HG03342 (cell line): ENCODE data around the gene PLXNA4.

Experiments
- ATAC-seq: cut with Tn5 transposase; IDR thresholded peaks from one replicate; pipeline ENCODE4 v1.9.1; 2021; ENCODE audit warnings: mild to moderate bottlenecking, moderate library complexity; ENCODE audit not compliant: unreplicated experiment

PLXNA4 gene

DNA sequence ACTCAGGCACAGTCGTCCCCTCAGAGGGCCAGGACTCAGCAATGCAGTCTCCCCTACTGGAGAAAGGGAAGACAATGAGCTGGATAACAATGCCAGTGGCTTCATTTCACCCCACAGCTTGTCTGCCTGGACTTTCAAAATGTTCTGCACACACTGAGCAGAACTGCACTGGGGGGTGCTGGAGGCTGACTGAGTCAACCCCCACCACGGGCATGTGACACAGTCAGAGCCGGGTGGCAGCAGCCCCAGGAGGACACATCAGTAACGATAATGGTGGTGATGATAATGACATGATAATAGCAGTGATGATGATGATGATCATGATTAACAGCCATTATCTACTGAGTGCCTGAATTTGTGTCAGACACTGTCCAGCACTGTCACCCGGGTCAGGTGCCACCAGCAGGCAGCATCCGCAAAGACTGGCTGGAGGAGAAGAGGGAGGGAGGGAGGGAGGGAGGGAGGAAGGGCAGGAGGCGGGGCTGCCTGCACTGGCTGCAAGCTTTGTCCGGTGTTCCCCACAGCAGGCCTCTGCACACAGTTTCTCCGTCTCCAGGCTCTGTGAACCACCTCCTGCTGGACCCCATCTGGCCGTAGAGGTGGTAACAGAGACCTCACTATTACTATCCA lies 67.4 kb downstream of the PLXNA4 start:
- ATAC-seq, result no peak

DNA sequence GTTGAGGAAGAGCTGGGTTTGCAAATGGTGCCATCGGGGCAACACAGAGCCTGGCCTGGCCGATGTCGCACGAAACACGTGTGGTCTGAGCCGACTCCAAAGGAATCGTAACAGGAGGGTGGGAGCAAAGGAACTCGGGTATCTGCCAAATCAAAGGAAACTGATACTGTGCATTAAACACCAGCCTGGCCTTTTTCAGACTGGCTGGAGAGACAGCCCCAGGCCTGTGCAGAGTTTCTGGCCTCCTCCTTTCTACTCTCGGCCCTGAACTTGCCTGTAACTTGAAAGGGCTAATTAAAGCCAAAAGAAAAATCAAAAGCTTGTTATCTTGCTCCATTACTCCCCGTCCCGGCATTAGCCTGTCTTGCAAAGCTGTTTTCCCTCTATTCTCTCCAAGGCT lies 71.4 kb downstream of the PLXNA4 start:
- ATAC-seq, result no peak

DNA sequence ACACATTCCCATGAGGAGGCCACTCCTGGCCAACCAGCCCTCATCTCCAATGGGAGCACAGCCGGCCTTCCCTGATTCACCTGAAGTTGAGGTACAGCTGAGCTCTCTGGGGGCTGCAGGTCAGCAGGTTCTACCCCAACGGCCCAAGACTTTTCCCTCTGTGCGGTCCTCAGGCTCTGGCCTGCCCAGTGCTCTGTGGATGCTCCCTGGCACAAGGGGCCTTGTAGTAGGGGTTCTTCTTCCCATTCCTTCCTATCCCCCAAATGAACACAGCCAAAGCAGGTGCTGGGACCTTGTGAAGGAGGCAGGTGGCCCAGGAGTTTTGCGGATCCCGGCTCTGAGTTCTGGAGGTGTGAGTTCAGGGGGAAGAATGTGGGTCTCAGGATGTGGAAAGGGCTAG lies 72.2 kb downstream of the PLXNA4 start:
- no peak for ATAC-seq

DNA sequence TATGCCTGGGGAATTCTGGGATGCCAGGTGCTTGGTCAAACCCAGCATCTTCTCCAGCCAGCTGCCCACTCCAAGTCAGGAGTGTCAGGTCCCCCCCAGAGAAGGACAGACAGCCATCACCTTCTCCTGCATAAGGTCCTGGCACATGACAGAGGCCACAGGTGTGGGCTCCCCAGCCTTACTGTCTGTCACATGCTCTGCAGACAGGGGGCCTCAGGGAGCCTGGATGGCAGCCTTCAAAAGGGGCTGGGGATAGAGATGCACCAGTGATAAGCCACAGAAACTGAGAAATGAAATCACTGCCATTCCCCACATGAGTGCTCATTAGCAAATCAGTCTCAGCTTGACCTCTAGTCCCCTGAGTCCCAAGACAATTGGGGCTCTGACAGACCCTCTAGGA lies 72.9 kb downstream of the PLXNA4 start:
- ATAC-seq, result no peak

DNA sequence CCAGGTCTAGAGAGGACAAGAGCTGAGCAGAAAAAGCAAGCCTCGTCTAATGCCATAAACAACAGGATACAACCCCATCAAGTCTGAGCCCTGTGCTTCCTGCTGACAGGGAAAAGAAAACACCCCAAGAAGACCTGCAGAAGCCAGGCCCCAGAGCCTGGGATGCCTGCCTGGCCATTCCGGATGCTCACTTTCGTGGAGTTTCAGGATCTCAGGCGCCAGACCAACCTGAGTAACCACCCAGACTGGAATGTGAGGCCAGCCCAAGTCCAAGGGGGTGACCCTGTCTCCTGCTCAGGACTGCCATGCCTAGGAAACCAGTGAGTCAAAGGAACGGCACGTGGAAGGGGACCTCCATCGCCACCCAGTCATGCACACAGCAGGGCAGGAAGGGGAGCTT lies 74.3 kb downstream of the PLXNA4 start:
- no peak for ATAC-seq

DNA sequence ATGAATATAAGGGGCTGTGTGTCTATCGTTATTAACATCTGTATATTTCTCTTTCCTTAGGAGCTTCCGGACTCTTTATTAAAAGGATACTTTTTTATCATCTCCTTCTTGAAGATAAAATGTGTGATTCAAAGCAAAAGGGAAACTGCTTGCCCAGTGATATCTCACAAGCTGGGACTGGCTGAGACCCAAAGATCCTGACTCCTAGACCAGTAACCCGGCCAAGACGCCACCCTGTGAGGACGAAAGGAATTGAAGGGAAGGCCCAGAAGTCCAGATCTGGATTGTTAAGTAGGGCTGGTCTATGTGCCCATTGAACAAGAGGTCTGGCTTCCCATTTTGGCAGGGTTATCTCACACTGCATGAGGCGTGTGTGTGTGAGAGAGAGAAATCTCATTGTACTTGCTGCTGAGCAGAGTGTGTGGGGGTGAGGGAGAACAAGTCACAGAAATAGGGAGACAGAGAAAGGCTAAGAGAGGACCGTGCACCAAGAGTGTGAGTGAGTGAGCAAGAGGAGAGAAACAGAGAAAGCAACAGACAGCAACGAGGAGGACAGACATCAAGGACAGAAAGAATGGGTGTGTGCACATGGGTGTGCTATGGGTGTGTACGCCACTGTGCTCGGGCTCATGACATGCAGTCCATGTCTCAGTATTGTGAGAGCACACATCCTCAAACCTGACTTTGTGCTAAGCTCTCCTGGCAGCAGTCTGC lies 75.4 kb downstream of the PLXNA4 start:
- ATAC-seq, result no peak

DNA sequence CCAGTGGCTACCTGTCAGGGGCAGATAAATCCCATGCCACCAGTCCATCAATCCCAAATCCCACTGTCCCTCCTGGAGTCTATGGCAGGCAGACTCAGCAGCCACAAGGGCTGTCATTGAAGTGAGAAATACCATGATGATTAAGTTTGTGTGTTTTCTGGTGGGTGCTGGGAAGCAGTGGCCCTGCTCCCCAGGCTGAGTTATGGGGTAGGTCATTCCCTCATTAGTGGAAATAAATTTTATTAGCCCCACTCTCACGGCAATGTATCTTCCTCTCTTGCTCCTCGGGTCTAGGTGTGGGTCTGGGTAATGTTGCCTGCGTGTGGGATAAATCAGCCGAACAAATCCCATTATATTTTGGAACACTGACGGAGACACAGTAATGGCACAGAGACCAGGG lies 76.8 kb downstream of the PLXNA4 start:
- no peak for ATAC-seq

DNA sequence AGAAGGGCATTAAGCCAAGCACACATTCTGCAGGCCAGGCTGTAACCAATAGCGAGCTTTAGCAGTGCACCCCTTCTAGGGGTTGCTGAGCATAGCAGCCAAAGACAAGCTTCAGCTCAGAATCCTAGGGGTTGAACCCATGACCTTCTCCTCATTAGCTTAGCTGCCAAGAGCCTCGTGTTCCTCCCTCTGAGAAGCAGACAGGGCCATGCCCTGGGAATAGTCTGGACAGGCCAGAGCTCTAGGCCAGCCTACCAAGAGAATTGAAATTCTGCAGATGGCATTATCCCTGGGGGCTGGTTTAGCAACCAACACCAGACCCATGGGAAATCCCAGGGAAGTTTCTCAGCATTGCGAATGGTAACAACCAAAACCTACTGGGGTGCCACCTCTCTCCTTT lies 77.2 kb downstream of the PLXNA4 start:
- no peak for ATAC-seq

DNA sequence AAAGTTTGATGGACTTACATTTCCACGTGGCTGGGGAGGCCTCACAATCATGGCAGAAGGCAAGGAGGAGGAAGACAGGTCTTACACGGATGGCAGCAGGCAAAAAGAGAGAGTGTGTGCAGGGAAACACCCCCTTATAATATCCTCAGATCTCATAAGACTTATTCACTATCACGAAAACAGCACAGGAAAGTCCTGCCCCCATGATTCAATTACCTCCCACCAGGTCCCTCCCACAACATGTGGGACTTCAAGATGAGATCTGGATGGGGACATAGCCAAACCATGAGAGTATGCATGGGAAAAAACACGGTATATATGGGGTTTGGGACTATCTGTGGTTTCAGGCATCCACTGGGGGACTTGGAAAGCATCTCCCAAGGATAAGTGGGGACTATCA lies 78.0 kb downstream of the PLXNA4 start:
- ATAC-seq, result no peak

DNA sequence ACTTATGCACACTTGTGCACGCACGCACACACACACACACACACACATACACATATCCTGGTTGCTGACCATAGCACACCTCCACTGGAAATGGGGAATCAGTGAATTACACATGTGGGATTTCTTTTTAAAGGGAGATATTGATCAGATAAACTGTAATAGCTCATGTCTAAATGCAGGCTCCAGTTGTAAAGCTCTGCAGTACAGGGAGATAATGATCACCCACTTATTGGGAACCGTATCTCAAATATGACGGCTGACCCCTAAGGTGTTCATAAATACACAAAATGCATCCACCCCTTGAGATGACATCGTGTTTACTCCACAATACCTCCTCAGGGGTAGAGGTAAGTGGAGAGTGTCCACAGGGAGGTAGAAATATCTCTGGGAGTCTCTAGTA lies 79.2 kb downstream of the PLXNA4 start:
- no peak for ATAC-seq

DNA sequence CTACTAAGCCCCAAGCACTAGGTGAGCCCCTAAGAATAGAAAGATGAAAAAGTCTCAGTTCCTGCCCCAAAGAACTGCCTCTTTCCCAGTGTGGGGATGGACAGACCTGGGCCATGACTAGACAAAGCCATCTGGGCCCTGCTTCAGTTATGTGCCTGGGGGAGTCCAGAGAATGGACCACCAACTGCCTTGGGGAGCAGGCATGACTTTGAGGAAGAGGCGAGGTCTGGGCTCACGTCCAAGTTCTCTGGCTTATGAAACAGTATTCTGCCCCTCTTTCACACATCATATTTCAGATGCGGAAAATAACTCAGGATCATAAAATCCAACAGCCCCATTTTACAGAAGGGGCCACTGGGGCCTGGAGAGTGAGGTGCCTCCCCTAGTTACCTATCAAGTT lies 80.3 kb downstream of the PLXNA4 start:
- ATAC-seq, result no peak

DNA sequence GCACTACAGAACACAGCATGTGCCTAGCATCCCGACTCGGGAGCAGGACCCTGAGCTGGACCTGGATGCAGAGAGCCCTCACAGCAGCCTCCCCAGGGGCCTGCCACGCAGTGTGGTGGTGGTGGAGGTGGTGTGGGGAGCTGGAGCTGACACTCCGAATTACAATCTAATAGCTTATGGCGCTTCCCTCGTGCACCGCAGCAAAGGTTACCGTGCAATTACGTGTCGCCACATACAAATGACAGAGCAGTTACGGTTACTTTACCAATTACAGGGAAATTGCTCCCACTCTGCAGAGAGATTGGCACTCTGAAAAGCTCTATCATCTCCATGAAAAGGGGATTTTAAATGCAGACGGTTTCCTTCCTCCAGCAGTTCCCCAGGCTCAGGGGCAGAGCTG lies 81.8 kb downstream of the PLXNA4 start:
- ATAC-seq, result no peak

DNA sequence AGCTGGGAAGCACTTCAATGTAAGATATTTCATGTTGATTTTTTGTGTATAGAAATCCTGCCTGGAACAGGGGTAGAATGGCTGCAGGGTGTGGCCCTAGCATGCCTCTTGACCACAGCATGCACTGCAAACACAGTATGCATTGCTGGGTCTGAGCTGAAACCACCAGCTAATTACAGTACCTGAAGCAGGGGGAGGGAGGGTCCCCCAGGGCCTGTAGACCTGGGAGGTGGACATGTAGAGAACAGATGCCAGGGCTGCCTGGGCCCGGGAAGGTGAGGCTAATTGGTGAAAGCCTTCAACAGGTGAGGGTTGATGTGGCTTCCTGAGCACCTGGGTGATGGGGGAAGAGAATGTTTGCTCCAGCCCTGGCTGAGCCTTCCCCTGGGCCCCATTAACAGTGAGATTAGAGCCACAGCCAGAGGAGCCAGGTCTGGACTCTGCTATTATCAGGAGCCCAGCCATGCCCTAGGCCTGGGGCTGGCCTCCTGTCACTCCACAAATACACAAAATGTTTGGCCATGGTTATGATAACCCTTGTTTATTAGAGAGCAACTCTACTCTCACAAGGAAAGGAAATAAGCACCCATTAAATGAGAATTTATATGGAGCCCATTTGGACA lies 83.3 kb downstream of the PLXNA4 start:
- no peak for ATAC-seq

DNA sequence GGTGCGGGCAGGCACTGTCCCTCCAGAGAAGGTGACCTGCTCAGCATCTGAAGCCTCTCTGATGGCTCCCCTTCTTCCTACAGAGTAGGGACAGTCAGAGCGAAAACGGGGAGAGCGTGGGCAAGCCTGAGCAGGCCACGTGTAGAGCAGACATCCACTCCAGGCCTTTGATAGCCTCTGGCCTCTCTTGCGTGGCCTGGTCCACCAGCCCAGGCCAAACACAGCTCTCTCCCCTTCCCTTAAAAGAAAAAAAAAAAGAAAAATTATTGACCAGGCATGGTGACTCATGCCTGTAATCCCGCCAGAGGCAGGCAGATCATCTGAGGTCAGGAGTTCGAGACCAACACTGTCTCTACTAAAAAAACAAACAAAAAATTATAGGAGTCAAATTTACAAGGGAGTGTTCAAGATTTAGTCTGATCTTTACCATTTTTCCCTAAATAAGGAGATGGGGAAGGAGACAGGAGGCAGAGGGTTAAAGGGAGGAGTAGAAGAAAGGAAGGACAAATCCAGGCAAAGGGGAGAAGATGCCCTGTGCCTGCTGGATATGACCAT lies 84.8 kb downstream of the PLXNA4 start:
- ATAC-seq, result no peak

DNA sequence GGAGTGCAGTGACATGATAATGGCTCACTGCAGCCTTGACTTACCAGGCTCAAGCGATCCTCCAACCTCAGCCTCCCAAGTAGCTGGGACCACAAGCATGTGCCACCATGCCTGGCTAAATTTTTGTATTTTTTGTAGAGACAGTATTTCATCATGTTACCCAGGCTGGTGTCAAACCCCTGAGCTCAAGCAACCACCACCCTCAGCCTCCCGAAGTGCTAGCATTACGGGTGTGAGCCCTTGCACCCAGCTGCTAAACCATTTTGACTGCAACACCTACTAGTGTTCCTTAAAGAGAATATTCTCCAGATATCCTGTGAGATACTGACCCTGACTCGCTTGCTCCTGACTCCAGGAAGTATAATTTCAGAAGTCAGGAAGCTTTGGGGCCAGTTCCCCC lies 85.8 kb downstream of the PLXNA4 start:
- no peak for ATAC-seq

DNA sequence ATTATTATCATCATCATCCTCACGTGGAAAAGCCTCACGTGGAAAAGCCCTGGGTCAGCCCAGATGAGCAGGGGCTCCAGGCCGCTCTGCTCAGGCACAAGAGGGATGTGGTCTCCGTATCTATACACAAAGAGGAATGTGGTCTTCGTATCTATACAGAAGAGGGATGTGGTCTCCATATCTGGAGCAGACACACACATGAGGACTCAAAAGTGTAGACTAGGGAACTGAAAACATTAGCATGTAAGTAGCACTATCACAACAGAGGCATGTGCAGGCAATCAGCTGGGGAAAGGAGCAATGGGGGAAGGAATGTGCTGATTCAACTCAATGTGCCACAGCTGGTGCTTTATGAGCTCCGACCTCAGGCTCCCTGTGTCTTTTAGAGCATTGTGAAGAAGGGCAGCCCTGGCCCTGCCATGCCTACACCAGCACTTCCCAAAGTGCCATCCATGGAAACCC lies 86.5 kb downstream of the PLXNA4 start:
- no peak for ATAC-seq

DNA sequence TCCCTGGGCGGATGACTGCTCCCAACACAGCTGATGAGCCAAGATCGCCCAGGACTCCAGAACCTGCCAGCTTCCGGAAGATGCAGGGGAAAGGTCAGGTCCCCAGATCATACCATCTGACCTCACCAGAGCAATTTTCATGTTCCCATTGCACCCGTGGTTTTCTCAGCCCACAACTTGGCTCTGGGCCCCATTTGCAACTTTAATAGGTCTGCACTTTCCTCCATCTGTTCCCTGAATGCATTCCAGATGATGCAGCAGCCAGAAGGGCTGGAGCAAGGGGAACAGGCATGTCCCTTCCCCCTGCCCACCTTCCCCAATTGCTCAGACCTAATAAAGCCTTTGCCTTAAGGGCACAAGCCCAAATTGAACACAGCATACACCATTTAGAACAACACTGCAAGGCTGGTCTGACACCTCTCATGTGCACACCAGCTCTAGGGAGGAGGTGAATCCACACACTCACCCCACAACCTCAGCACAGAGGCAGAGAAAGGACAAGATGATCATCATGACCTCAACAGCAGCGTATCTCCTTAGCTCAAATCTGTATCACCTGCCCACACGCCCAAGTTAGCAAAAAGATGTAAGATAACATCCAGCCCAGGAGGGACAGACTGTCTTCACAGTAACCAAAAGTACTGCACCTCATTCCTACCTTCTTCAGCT lies 87.5 kb downstream of the PLXNA4 start:
- no peak for ATAC-seq

DNA sequence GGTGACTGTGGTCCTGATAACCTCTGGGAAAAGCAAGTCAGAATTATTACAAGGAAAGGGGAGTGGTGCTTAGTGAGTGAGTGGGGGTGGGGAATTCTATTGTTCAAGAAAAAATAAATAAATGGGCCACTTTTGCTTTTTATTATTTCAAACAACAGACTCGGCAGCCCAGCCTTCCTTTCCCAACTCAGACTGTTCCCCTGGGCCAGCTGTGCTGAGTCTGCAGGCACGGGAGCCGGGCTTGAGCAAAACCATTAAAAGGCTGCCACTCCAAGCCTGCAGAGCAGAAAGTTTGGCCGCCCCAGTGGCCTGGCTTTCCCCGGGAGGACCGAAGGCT lies 90.0 kb downstream of the PLXNA4 start:
- no peak for ATAC-seq

DNA sequence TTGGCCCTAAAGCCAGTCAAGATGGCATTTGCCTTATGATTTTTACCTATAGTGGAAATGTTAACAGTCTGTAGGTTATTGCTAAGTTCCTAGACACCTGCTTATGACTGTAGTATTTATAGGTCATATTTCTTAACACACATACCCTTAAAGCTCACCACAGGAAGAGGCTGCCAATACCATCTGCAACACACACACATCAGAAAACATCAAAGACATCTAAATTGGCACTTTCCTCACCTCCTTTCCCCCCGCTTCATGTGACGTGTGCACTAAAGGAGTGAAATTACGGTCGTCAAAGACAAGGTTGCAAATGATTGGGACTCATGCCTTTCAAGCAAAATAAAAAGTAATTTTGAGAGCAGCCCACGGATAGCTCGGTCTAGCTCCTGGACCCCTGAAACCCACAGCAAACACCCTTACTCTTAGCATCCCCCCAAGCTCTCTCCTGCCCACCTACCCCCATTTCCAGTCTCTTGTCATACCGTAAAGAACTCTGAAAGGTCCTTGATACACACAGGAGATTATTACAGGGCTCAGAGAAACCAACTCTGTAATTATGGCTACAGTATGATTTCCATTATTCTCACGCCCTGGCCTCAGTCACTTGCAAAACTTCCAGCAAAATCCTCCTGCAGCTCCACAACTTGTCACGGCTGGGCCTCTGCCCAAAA lies 90.5 kb downstream of the PLXNA4 start:
- no peak for ATAC-seq

DNA sequence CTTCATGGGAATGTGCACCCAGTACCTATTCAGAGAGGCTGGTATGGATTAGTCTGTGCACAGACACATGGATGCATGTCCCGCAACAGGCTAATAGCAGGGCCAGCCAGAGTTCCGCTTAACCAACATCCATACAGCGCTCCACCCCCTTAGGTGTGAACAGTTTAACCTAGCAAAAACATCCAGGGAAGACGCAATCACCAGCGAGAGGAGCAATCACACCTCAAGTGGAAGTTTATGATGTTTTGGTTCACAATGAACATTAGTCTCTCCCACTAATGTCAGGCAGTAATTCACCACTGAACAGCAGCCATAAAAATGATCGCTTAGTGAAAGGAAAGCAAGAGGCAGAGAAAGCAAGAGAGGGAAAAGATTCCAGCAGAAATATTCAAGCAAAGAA lies 91.1 kb downstream of the PLXNA4 start:
- no peak for ATAC-seq

DNA sequence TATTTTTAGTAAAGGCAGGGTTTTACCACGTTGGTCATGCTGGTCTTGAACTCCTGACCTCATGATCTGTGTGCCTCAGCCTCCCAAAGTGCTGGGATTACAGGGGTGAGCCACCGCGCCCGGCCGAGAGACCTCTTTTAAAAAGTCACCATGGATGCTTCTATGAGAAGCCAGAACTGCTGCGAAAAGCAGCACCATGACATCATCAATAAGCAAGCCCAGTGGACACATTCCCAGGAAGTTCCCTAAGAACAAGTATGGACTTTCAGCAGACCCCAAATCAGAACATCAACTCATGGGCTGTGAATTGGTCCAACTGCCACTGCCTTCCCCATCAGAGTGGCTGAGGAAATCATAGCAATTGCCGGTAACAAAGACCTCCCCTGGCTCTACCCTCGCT lies 93.4 kb downstream of the PLXNA4 start:
- ATAC-seq, result no peak
